HG02840 (cell line): ENCODE measurements around the gene FREM1.

Source experiments
- ATAC-seq: cut with Tn5 transposase; IDR thresholded peaks from one replicate; pipeline ENCODE4 v1.9.1; 2021; ENCODE audit warnings: mild to moderate bottlenecking, moderate library complexity, moderate number of reproducible peaks; ENCODE audit not compliant: unreplicated experiment, low FRiP score

FREM1 gene

GRCh38 chr9:14823800-14824199 is 86.4 kb downstream of the FREM1 start:
- no peak for ATAC-seq

- no peak for ATAC-seq
These were observed 87.6 kb downstream of the FREM1 start for GRCh38 chr9:14822666-14823065.

- ATAC-seq: no peak
These were observed 91.0 kb downstream of the FREM1 start for GRCh38 chr9:14819183-14819582.

GRCh38 chr9:14814249-14814628 is 96.0 kb downstream of the FREM1 start:
- no peak for ATAC-seq

- ATAC-seq: no peak
These were observed 96.6 kb downstream of the FREM1 start for GRCh38 chr9:14813336-14814248.

GRCh38 chr9:14812806-14813205 is 97.4 kb downstream of the FREM1 start:
- ATAC-seq: no peak

- no peak for ATAC-seq
These were observed 98.4 kb downstream of the FREM1 start for GRCh38 chr9:14811844-14812243.

- ATAC-seq: no peak
These were observed 103.2 kb downstream of the FREM1 start for GRCh38 chr9:14806941-14807520.

GRCh38 chr9:14799030-14799429 is 111.2 kb downstream of the FREM1 start:
- ATAC-seq: no peak

- no peak for ATAC-seq
These were observed 112.8 kb downstream of the FREM1 start for GRCh38 chr9:14797435-14797834.

- ATAC-seq: no peak
These were observed 116.8 kb downstream of the FREM1 start for GRCh38 chr9:14793389-14793788.

- ATAC-seq: no peak
These were observed 119.6 kb downstream of the FREM1 start for GRCh38 chr9:14790628-14791027.

GRCh38 chr9:14788846-14789245 is 121.4 kb downstream of the FREM1 start:
- ATAC-seq: no peak

GRCh38 chr9:14783358-14783757 is 126.9 kb downstream of the FREM1 start:
- no peak for ATAC-seq

GRCh38 chr9:14782286-14783051 is 127.8 kb downstream of the FREM1 start:
- no peak for ATAC-seq

GRCh38 chr9:14780693-14781092 is 129.5 kb downstream of the FREM1 start:
- ATAC-seq: no peak

- no peak for ATAC-seq
These were observed 130.0 kb downstream of the FREM1 start for GRCh38 chr9:14780251-14780650.

GRCh38 chr9:14779566-14780022 is 130.6 kb downstream of the FREM1 start:
- ATAC-seq: no peak

GRCh38 chr9:14778565-14778964 is 131.7 kb downstream of the FREM1 start:
- no peak for ATAC-seq

GRCh38 chr9:14775917-14776316 is 134.3 kb downstream of the FREM1 start:
- no peak for ATAC-seq

- ATAC-seq: no peak
These were observed 139.6 kb downstream of the FREM1 start for GRCh38 chr9:14770592-14770991.
